Fibroblast of pulmonary artery (primary cell): ENCODE data around the gene AQP7.

Experiments
- DNase-seq: peaks from one replicate; pipeline ENCODE4 v3.0.0-alpha.2; 2010; ENCODE audit warnings: low read depth
- H3K4me3 ChIP-seq: replicated peaks from 2 replicates; pipeline ENCODE4 v1.5.1; 2011; ENCODE audit warnings: low read depth, mild to moderate bottlenecking, control low read depth, low read length, moderate library complexity
- TF ChIP-seq, protein P1 (sequence below): IDR thresholded peaks from 2 replicates; pipeline ENCODE4 v1.5.1; 2011; ENCODE audit warnings: mild to moderate bottlenecking, control low read depth, low read length, inconsistent platforms; ENCODE audit errors: missing control alignments

The AQP7 gene

DNA sequence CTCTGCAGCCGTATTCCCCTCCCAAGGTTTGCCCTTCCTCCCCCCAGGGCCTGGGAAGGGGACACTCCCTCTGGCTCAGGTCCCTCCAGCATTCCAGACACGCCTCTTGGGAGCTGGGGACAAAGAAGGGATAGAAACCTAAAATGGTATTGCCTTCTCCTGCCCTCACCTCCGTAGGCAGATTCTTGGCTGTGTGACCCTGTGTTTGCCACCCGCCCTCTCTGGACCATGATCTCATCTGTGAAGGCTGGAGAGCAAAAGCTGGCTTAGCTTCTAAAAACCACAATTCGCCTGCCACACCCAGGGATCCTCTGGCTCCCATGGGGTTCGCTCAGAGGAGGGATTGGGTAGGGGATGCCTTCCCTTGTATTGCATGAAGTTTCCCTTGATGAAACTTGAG lies 37.4 kb upstream of the AQP7 start:
- H3K4me3 ChIP-seq: no peak overlapping the region
- no peak for DNase-seq

DNA sequence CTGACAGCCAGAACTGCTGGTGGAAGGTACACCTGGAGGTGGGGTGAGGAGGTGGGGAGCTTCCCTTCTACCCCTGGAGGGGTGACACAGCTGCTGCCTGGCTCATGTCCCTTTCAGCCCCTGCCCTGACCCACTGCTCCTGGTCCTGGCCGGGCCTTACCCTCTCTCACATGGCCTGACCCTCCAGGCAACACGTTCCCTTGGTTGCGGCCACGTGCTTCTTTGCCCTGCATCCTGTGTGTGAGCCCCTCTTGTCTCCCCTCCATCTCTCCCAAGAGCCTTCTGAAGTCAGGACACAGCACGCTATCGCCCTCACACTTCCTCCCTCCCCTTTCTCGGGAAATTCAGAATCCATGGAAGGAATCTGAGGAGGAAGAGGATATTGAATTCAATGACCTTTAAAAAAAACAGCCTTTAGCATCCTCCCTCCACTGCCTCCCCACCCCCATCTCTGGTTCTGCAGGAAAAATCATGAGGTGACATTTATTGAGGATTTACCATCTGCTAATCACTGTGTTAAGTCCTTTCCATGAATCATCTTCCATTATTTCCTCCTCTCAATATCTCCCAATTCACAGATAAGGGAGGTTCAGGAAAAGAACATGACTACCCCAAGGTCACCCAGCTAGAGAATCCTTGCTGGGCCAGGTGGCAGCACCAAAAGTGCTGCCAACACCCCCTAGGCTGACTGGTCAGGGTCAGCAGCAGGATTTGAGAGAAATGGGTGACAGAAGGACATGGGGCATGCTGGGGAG lies 36.7 kb upstream of the AQP7 start:
- TF ChIP-seq, protein P1, sequence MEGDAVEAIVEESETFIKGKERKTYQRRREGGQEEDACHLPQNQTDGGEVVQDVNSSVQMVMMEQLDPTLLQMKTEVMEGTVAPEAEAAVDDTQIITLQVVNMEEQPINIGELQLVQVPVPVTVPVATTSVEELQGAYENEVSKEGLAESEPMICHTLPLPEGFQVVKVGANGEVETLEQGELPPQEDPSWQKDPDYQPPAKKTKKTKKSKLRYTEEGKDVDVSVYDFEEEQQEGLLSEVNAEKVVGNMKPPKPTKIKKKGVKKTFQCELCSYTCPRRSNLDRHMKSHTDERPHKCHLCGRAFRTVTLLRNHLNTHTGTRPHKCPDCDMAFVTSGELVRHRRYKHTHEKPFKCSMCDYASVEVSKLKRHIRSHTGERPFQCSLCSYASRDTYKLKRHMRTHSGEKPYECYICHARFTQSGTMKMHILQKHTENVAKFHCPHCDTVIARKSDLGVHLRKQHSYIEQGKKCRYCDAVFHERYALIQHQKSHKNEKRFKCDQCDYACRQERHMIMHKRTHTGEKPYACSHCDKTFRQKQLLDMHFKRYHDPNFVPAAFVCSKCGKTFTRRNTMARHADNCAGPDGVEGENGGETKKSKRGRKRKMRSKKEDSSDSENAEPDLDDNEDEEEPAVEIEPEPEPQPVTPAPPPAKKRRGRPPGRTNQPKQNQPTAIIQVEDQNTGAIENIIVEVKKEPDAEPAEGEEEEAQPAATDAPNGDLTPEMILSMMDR: no peak
- no peak for DNase-seq
- no peak overlapping the region for H3K4me3 ChIP-seq

More for the DNA sequence above, 37.4 kb upstream of the AQP7 start:
- TF ChIP-seq, protein P1: no peak

DNA sequence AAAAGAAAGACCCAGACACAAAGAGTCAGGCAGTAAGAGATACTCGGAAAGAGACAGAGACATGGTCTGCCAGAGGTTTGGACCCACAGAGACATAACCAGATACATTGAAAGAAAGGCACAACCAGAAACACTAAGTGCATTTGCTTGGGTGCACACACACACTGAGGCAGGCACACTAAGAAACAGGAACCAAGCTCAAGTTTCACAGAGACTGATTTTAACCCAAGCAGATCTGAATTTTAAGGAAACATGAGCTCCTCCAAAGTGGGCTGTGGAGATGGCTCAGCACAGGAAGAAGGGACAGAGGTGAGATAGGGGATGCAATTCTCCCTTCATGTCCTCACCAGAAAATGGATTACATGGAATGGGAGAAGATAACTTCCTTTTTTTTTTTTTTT lies 35.5 kb upstream of the AQP7 start:
- TF ChIP-seq, protein P1: no peak
- DNase-seq: no peak
- no peak overlapping the region for H3K4me3 ChIP-seq

DNA sequence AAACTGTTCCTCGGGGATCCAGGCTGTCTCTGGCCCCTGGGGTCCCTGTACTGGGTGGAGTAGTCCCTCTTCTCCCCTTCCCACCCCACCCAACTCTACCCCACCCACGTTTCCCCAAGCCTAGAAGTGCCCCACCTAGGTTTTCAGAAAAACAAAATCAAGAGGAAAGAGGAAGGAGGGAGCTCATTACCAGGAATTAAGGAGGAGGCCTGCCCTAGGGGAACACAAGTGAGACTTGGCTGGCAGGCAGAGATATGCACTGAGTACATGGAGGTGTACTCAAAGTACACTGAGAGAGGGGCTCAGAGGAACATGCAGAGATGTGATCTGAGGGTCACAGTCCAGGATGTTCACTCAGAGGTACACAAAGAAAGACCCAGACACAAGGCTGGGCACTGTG lies 34.8 kb upstream of the AQP7 start:
- H3K4me3 ChIP-seq: no peak overlapping the region
- no peak for DNase-seq
- TF ChIP-seq, protein P1: no peak

DNA sequence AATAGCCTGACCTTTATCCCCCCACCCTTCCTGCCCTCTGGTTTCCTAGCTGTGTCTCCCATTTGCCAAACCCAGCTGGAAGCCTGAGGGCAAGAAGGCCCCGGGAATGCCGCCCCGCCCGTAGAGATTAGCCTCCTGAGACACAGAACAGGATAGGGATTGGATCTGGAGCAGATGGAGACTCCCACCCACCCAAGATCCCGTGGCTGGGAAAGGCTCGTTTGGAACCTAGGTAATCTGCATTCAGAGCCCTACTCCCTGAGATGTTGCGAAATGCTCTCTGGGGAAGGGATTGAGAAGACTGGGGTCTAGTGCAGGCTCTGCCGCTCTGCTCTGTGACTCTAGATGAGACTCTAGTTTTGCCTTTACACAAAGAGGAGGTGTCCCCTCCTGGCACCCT lies 34.1 kb upstream of the AQP7 start:
- no peak for DNase-seq
- TF ChIP-seq, protein P1: no peak
- no peak overlapping the region for H3K4me3 ChIP-seq

DNA sequence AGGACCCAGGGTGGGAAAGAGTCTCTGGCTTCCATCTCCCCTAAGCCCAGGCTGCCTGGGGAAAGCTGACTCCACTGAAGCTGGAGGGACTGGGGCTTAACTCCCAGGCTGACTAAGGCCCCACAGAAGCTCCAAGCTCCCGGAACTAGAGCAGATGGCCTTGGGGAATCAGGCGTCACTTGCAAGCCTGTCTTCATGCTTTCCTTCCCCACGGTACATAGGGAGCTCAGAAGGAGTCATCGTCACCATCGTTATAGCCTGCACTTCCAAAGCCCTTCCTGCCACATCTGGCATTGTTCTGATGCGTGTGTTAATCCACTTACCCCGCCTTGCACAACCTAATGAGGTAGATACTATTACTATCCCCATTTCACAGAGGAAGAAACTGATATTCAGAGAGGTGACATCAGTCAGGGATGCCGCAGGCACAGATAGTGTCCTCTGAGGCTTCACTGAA lies 33.5 kb upstream of the AQP7 start:
- DNase-seq: no peak
- no peak overlapping the region for H3K4me3 ChIP-seq
- TF ChIP-seq, protein P1: no peak
